HG02588 (cell line): ENCODE measurements around the gene RGS11.

Experiments used
- ATAC-seq: cut with Tn5 transposase; IDR thresholded peaks from one replicate; pipeline ENCODE4 v1.9.1; 2021; ENCODE audit warnings: mild to moderate bottlenecking, moderate library complexity; ENCODE audit not compliant: unreplicated experiment

The RGS11 gene

GRCh38 chr16:296806-297510 lies 21.2 kb upstream of the RGS11 start:
- no peak for ATAC-seq

- no peak for ATAC-seq
These were observed 20.5 kb upstream of the RGS11 start for GRCh38 chr16:296276-296675.

DNA sequence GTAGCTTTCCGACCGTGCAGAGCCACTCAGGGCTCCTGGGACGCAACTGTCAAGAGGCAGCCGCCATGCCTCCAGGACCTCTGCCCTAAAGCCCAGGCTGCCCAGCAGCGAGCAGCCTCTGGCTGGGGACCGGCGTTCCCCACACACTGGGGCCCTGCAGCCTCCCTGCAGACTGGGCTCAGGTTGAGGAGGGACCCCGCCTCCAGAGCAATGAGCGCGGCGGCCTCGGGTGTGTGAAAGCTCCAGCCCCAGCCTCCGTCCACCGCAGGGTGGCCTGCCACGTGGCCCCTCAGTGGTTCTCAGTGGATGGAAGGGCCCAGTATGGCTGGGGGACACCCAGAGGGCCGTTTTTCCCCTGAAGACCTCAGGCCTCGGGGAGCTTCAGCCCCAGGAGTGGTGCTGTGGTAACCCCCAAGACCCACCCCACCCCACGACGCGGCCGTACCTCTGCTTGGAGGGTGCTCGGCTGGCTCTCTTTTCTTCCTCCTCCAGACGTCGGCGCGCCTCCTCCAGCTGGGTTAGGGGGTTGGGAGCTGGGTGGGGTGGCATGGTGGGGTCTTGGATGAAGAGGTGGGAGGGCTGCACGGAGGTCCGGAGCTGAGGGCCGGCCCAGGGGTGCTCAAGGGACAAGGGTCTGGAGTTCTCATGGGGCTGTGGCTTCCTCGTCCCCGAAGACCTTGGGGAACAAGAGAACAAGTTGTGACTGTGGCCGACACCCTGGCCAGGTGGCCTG lies 17.5 kb upstream of the RGS11 start:
- no peak for ATAC-seq

GRCh38 chr16:291539-291938 lies 15.8 kb upstream of the RGS11 start:
- ATAC-seq, result no peak

DNA sequence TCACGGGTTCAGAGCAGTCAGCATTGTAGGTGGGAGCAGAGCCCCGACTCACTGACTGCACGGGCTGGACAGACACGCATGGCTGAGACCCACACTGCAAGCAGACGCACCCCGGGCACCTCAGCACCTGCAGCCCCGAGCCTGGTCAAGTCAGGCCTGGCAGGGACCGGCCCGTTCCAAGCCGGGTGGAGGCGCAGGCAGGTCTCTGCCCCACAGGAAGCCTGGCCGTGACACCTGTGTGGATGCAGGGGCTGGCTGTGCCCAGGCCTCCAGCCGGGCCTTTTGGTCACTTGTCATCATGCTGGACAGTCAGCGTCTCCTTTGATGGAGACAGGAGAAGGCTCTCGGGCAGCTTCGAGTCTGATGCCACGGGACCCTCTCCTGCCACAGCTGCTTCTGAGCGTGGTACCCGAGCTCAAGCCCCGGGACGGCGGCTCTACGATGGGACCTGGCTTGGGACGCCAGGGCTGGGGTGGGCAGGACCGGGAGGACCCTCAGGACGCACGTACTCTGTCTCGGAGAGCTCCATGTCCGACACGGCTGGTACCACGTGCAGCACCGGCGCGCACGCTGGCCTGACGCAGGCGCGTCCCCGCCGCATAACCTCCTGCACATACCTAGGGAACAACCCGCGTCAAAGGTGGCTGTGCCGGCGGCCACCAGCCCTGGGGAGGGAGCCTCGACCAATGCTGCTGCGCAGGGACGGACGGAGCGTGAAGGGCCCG lies 15.1 kb upstream of the RGS11 start:
- no peak for ATAC-seq

DNA sequence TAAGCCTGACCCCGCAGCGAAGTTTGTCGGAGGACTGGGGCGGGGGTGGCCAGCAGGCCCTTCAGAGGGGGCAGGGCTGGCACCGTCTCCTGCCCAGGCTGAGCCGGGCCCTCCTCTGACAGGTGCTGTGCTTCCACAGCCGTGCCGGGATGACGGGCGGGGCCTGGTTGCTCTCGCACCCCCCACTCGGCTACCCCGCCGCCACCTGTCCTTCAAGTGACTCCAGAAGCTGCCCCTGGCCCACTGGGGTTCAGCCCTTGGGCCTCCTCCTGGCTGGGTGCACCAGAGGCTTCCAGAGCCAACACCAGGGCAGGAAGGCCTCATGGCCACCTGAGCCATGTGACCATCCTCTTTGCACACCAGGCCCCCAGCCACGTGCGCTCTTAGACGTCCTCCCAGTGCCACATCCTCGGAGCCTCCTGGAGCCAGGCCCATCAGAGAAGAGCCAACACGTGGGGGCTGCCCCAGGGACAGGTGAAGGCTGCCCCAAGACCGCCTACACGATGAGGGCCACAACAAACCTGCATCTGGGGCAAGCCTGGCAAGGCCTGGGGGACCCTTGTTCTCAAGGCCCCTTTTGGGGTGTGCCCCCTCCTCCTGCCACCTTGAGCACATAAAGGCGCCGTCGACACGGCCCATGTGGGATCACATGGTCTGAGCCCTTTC lies 14.4 kb upstream of the RGS11 start:
- no peak for ATAC-seq

- no peak for ATAC-seq
These were observed 13.8 kb upstream of the RGS11 start for GRCh38 chr16:289395-289997.

GRCh38 chr16:287981-288920 lies 12.5 kb upstream of the RGS11 start:
- ATAC-seq, result no peak

- no peak for ATAC-seq
These were observed 11.6 kb upstream of the RGS11 start for GRCh38 chr16:287298-287811.

- no peak for ATAC-seq
These were observed 10.9 kb upstream of the RGS11 start for GRCh38 chr16:286491-287297.

GRCh38 chr16:285146-286055 lies 9.7 kb upstream of the RGS11 start:
- no peak for ATAC-seq

DNA sequence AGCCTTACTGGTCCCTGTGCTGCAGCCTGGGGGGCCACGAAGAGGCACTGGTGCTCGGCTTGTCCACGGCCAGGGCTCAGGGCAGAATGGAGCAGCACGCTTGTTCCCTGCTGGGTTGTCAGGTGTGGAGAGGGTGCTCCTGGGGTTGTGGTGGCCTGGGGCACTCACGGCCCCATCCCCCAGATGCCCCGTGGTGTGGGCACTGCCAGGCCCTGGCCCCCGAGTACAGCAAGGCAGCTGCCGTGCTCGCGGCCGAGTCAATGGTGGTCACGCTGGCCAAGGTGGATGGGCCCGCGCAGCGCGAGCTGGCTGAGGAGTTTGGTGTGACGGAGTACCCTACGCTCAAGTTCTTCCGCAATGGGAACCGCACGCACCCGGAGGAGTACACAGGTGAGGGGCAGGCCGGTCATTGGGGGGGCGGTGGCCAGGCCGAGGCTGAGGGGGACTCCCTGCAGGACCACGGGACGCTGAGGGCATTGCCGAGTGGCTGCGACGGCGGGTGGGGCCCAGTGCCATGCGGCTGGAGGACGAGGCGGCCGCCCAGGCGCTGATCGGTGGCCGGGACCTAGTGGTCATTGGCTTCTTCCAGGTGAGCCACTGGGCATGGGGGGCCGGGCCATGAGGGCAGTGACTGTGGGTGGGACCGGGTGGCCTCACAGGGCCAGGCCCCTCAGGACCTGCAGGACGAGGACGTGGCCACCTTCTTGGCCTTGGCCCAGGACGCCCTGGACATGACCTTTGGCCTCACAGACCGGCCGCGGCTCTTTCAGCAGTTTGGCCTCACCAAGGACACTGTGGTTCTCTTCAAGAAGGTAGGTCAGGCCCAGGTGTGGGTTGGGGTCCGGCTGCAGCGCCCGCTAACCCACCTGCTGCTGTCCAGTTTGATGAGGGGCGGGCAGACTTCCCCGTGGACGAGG lies 8.7 kb upstream of the RGS11 start:
- no peak for ATAC-seq

- no peak for ATAC-seq
These were observed 7.5 kb upstream of the RGS11 start, which contains the start of gene PDIA2 for GRCh38 chr16:283033-283805. TSS of gene PDIA2 (plus strand) at chr16:283164. CDS start at chr16:283170, 6 bp downstream.

DNA sequence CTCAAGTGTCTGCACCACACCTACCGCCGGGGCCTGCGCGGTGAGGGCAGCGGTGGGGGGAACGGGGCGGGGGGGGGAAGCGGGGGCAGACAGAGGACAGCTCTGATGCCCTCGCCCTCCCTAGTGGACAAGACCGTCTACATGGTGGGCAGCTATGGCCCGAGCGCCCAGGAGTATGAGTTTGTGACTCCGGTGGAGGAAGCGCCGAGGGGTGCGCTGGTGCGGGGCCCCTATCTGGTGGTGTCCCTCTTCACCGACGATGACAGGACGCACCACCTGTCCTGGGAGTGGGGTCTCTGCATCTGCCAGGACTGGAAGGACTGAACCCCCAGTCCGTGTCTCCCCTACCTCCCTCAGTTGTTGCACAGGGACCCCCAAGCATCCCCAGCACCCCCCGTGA lies 6.7 kb upstream of the RGS11 start:
- no peak for ATAC-seq

- ATAC-seq, result no peak
These were observed 6.0 kb upstream of the RGS11 start for GRCh38 chr16:281660-282255.
